H1 (cell line): ENCODE data around the gene PGAP2. TPM values are rescaled to one million over a fixed set of nuclear protein-coding genes. Genes with fewer than 3 reads are reported as not detected.

Experiments
- CTCF ChIA-PET: fragments of 300-600 bp; sonication (Branson Sonifier 250); formaldehyde crosslinking; loops from one replicate; lab custom pipeline; 2021; ENCODE audit not compliant: partially characterized antibody; lab: Charles Lee
- POLR2A ChIA-PET: fragments of 300-600 bp; sonication (Branson Sonifier 250); formaldehyde crosslinking; loops from one replicate; lab custom pipeline; 2021; ENCODE audit warnings: inconsistent platforms; ENCODE audit not compliant: partially characterized antibody; lab: Charles Lee
- DNase-seq, 2 experiments: peaks; one replicate each; pipeline versions ENCODE4 v3.0.0 to v3.0.0-alpha.2; 2010 to 2022; ENCODE audit warnings: low spot score in 2 of 2, low read depth in 1 of 2, mixed read lengths in 1 of 2
- FAIRE-seq: peaks from 2 replicates; lab custom pipeline; 2011; peaks lifted over from hg19 to GRCh38; lab: Jason Lieb, UNC
- H2AFZ ChIP-seq: 2 replicates; pipeline ENCODE4 v1.8.1; 2012; ENCODE audit warnings: low read length, inconsistent platforms
- H2AK5ac ChIP-seq: 2 replicates; pipeline ENCODE4 v1.6.1; 2013; ENCODE audit warnings: low read depth, low read length
- H2BK120ac ChIP-seq: replicated peaks from 2 replicates; pipeline ENCODE3; 2013; ENCODE audit warnings: low read depth, low read length, inconsistent platforms
- H2BK12ac ChIP-seq: 2 replicates; pipeline ENCODE4 v1.6.1; 2013; ENCODE audit warnings: low read depth, low read length
- H2BK15ac ChIP-seq: 2 replicates; pipeline ENCODE4 v1.6.1; 2013; ENCODE audit warnings: low read length
- H2BK20ac ChIP-seq: 2 replicates; pipeline ENCODE4 v1.6.1; 2013; ENCODE audit warnings: low read length
- H2BK5ac ChIP-seq: 2 replicates; pipeline ENCODE4 v1.6.1; 2013; ENCODE audit warnings: low read depth, low read length
- H3K14ac ChIP-seq: 2 replicates; pipeline ENCODE4 v1.6.1; 2013; ENCODE audit warnings: inconsistent platforms; ENCODE audit not compliant: insufficient read length
- H3K18ac ChIP-seq: 2 replicates; pipeline ENCODE4 v1.6.1; 2013; ENCODE audit warnings: low read length; ENCODE audit errors: extremely low read depth
- H3K23ac ChIP-seq: 2 replicates; pipeline ENCODE4 v1.6.1; 2013; ENCODE audit warnings: inconsistent platforms; ENCODE audit not compliant: insufficient read length
- H3K23me2 ChIP-seq: 2 replicates; pipeline ENCODE4 v1.6.1; 2013; ENCODE audit warnings: low read depth, low read length
- H3K27ac ChIP-seq: 2 replicates; pipeline ENCODE4 v1.6.1; 2011; ENCODE audit warnings: low read depth, low read length, inconsistent platforms
- H3K27me3 ChIP-seq, 4 experiments: replicated peaks in 1 of 4; 1 replicate in 1 of 4; 2 replicates in 3 of 4; pipeline versions ENCODE4 v1.6.1 to v1.8.1; 2011 to 2013; ENCODE audit warnings: low read length in 3 of 4, mild to moderate bottlenecking in 3 of 4, inconsistent platforms in 2 of 4, mixed read lengths in 2 of 4, moderate library complexity in 1 of 4; ENCODE audit not compliant: control insufficient read depth in 3 of 4, insufficient read depth in 3 of 4; ENCODE audit errors: extremely low read depth in 1 of 4
- H3K36me3 ChIP-seq, 4 experiments: 2 replicates each; pipeline versions ENCODE4 v1.6.1 to v1.8.1; 2011 to 2013; ENCODE audit warnings: mild to moderate bottlenecking in 4 of 4, low read length in 3 of 4, moderate library complexity in 2 of 4, control low read depth in 1 of 4, inconsistent platforms in 1 of 4; ENCODE audit not compliant: insufficient read depth in 4 of 4, control insufficient read depth in 2 of 4
- H3K4ac ChIP-seq: replicated peaks from 2 replicates; pipeline ENCODE3; 2013; ENCODE audit warnings: low read length, low read depth, mixed read lengths, inconsistent platforms; ENCODE audit not compliant: insufficient read length
- H3K4me1 ChIP-seq, 4 experiments: replicated peaks in 1 of 4; 1 replicate in 1 of 4; 2 replicates in 3 of 4; pipeline versions ENCODE4 v1.6.1 to v1.8.1; 2011 to 2013; ENCODE audit warnings: low read length in 3 of 4, inconsistent platforms in 2 of 4, mixed read lengths in 1 of 4; ENCODE audit not compliant: insufficient read depth in 4 of 4, control insufficient read depth in 3 of 4
- H3K4me2 ChIP-seq, 2 experiments: 2 replicates each; pipeline versions ENCODE4 v1.6.1 to v1.8.1; 2011 to 2013; ENCODE audit warnings: low read depth in 2 of 2, low read length in 2 of 2, control low read depth in 1 of 2, inconsistent platforms in 1 of 2, mild to moderate bottlenecking in 1 of 2; ENCODE audit not compliant: insufficient read depth in 1 of 2
- H3K4me3 ChIP-seq, 4 experiments: fragments of 200-600, 300-600 bp in 1 of 4; sonication (generic), shearing (Covaris generic), sonication (Bioruptor Twin) in 1 of 4; 2 replicates each; pipeline versions ENCODE4 v1.5.1 to v1.8.1; 2011 to 2016; ENCODE audit warnings: low read length in 4 of 4, low read depth in 3 of 4, control low read depth in 2 of 4, inconsistent platforms in 2 of 4, mild to moderate bottlenecking in 2 of 4, mixed read lengths in 1 of 4, moderate library complexity in 1 of 4; ENCODE audit not compliant: insufficient read depth in 2 of 4; ENCODE audit errors: extremely low read depth in 1 of 4
- H3K56ac ChIP-seq: replicated peaks from 2 replicates; pipeline ENCODE3; 2013; ENCODE audit warnings: low read depth, mild to moderate bottlenecking, mixed read lengths, low read length, inconsistent platforms; ENCODE audit not compliant: insufficient read length
- H3K79me1 ChIP-seq: 2 replicates; pipeline ENCODE4 v1.6.1; 2013; ENCODE audit warnings: low read depth, low read length, control low read depth
- H3K79me2 ChIP-seq, 2 experiments: 2 replicates each; pipeline versions ENCODE4 v1.6.1 to v1.8.1; 2012 to 2013; ENCODE audit warnings: low read length in 2 of 2, mild to moderate bottlenecking in 2 of 2, inconsistent platforms in 1 of 2; ENCODE audit not compliant: insufficient read depth in 2 of 2, control insufficient read depth in 1 of 2
- H3K9ac ChIP-seq, 4 experiments: replicated peaks in 1 of 4; 1 replicate in 1 of 4; 2 replicates in 3 of 4; pipeline versions ENCODE4 v1.6.1 to v1.8.1; 2011 to 2013; ENCODE audit warnings: low read depth in 3 of 4, low read length in 3 of 4, control low read depth in 2 of 4, mild to moderate bottlenecking in 2 of 4, moderate library complexity in 2 of 4, inconsistent platforms in 1 of 4; ENCODE audit errors: extremely low read depth in 1 of 4
- H3K9me3 ChIP-seq, 2 experiments: 2 replicates each; pipeline versions ENCODE4 v1.6.1 to v1.8.1; 2012 to 2013; ENCODE audit warnings: mild to moderate bottlenecking in 2 of 2, moderate library complexity in 2 of 2, control low read depth in 1 of 2, inconsistent platforms in 1 of 2, low read depth in 1 of 2, low read length in 1 of 2, mixed read lengths in 1 of 2; ENCODE audit not compliant: insufficient read depth in 2 of 2
- H4K20me1 ChIP-seq, 2 experiments: replicated peaks in 1 of 2; 2 replicates each; pipeline versions ENCODE3 to v1.8.1; 2011 to 2013; ENCODE audit warnings: inconsistent platforms in 2 of 2, low read length in 2 of 2, mild to moderate bottlenecking in 1 of 2; ENCODE audit not compliant: insufficient read depth in 2 of 2, control insufficient read depth in 1 of 2
- H4K5ac ChIP-seq: 2 replicates; pipeline ENCODE4 v1.6.1; 2013; ENCODE audit warnings: low read length, low read depth, mixed read lengths, inconsistent platforms; ENCODE audit not compliant: insufficient read length
- H4K8ac ChIP-seq: 2 replicates; pipeline ENCODE4 v1.8.0; 2013; ENCODE audit warnings: mild to moderate bottlenecking, moderate library complexity, low read length, inconsistent platforms; ENCODE audit not compliant: insufficient read depth; ENCODE audit errors: extremely low read depth
- H4K91ac ChIP-seq: replicated peaks from 2 replicates; pipeline ENCODE3; 2013; ENCODE audit warnings: low read length, mixed read lengths, inconsistent platforms; ENCODE audit not compliant: insufficient read length
- GTF2F1 ChIP-seq: IDR thresholded peaks from 2 replicates; pipeline ENCODE4 v1.6.1; 2012; ENCODE audit warnings: low read depth, low read length, improper control_type of control experiment, borderline replicate concordance
- JUND ChIP-seq: IDR thresholded peaks from 2 replicates; pipeline ENCODE4 v1.6.1; 2011; ENCODE audit warnings: mild to moderate bottlenecking, improper control_type of control experiment, low read length
- SP4 ChIP-seq: IDR thresholded peaks from 2 replicates; pipeline ENCODE4 v1.6.1; 2012; ENCODE audit warnings: low read length, inconsistent platforms
- SRF ChIP-seq: IDR thresholded peaks from 2 replicates; pipeline ENCODE4 v1.6.1; 2011; ENCODE audit warnings: mild to moderate bottlenecking, low read depth, low read length, moderate library complexity
- TAF1 ChIP-seq: IDR thresholded peaks from 2 replicates; pipeline ENCODE4 v1.6.1; 2011; ENCODE audit warnings: mild to moderate bottlenecking, low read depth, low read length
- TBP ChIP-seq: IDR thresholded peaks from 2 replicates; pipeline ENCODE4 v1.6.1; 2011; ENCODE audit warnings: low read depth, low read length, improper control_type of control experiment
- WGBS, 2 experiments: shearing (Covaris generic) in 1 of 2; methylation state at CpG; one replicate each; pipeline versions ENCODE4 v1.1.6 to v1.1.7; 2013 to 2015; ENCODE audit warnings: low lambda C conversion rate in 2 of 2, mixed read lengths in 2 of 2, inconsistent platforms in 1 of 2, low coverage in 1 of 2, missing lambda C conversion rate in 1 of 2; ENCODE audit not compliant: insufficient replicate concordance in 2 of 2, insufficient coverage in 1 of 2, insufficient read length in 1 of 2; ENCODE audit errors: extremely low coverage in 1 of 2, missing lambda C conversion rate in 1 of 2; 5-methylcytosine and 5-hydroxymethylcytosine counted together
- polyA plus RNA-seq, 7 experiments: library from polyadenylated mRNA; depleted of rRNA in 3 of 7; stranded (reverse) in 5 of 7; unstranded in 2 of 7; fragments of >200 nt in 5 of 7; fragments of 200-250 nt in 2 of 7; gene quantifications; 1 replicate in 5 of 7; 2 replicates in 1 of 7; 4 replicates in 1 of 7; pipeline versions ENCODE4 v1.2.1 to v1.2.3, GENCODE V29; 2011 to 2013; ENCODE audit warnings: missing spikeins in 2 of 7, mixed read lengths in 2 of 7
- total RNA-seq: library from RNA; stranded (reverse); fragmentation: NEBNext Ultra II Directional; extraction: Animal tissue kit (Norgen Biotek cat#: 25700); gene quantifications from 2 replicates; pipeline ENCODE4 v1.2.1, GENCODE V29; 2021

Gene PGAP2
- total and polyA plus RNA-seq, 2 of the 8 experiments (the other 6 are each of a cell fraction or from before 2014, with no cell fraction given), result 56.5 to 106 TPM

DNA sequence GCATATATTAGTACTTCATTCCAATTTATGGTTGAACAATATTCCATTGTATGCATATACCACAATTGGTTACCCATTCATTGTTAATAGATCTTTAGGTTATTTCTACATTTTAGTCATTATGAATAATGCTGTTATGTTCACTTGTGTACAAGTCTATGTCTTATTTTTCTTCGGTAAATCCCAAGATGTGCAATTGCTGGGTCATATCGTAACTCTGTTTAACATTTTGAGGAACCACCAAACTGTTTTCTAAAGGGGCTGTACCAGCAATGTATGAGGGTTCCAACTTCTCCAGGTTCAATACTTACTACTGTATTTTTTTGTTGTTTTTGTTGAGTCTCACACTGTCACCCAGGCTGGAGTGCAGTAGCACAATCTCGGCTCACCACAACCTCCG is 44.1 kb upstream of the PGAP2 start:
- no peaks in the 10 kb centered on the region for H3K4me1 ChIP-seq
- no peak overlapping the region for H3K4me3 ChIP-seq
- no peak overlapping the region for H2AFZ ChIP-seq
- no peak overlapping the region for H2AK5ac ChIP-seq
- DNase-seq (no peak), FAIRE-seq (no peak)
- peaks cover 0 to 3% of the 10 kb centered on the region in 2 experiments for H4K20me1 ChIP-seq
- H3K14ac ChIP-seq, result no peak overlapping the region
- H3K79me2 ChIP-seq, result no peaks in the 10 kb centered on the region
- no peak overlapping the region for H3K9ac ChIP-seq
- H3K23me2 ChIP-seq, result no peaks in the 10 kb centered on the region
- no peaks in the 10 kb centered on the region for H3K27me3 ChIP-seq
- H2BK20ac ChIP-seq, result no peak overlapping the region
- H4K5ac ChIP-seq, result no peak overlapping the region
- no peaks in the 10 kb centered on the region for H3K9me3 ChIP-seq
- H4K8ac ChIP-seq, result no peak overlapping the region
- H3K18ac ChIP-seq, result no peak overlapping the region
- no peak overlapping the region for H3K23ac ChIP-seq
- no peak overlapping the region for H3K56ac ChIP-seq
- no peak overlapping the region for H2BK12ac ChIP-seq
- POLR2A ChIA-PET, result no interaction called here
- H2BK15ac ChIP-seq, result no peak overlapping the region
- WGBS, 2 experiments, result 100% methylated on average over 4 of the region's 4 CpGs; no CpG with 5 or more reads in 1 of the 2 experiments
- no peak overlapping the region for H2BK5ac ChIP-seq
- H2BK120ac ChIP-seq, result no peak overlapping the region
- TF ChIP-seq SRF (no peak), TBP (no peak), GTF2F1 (no peak), TAF1 (no peak), JUND (no peak), SP4 (no peak)
- H4K91ac ChIP-seq, result no peak overlapping the region
- no peaks in the 10 kb centered on the region for H3K79me1 ChIP-seq
- peaks cover 22 to 93% (median 65%) of the 10 kb centered on the region in 4 experiments for H3K36me3 ChIP-seq
- CTCF ChIA-PET, result no interaction called here
- H3K4me2 ChIP-seq, result no peak overlapping the region
- no peak overlapping the region for H3K27ac ChIP-seq
- H3K4ac ChIP-seq, result no peak overlapping the region
